ENCODE results near the gene ZNF789. TPM values are rescaled to one million over a fixed set of nuclear protein-coding genes. Genes with fewer than 3 reads are reported as not detected.

The ZNF789 gene
- total and polyA plus RNA-seq, 2 of the 13 experiments (the other 11 are each of a cell fraction or from before 2014, with no cell fraction given) = 19.8 to 25.1 TPM

DNA sequence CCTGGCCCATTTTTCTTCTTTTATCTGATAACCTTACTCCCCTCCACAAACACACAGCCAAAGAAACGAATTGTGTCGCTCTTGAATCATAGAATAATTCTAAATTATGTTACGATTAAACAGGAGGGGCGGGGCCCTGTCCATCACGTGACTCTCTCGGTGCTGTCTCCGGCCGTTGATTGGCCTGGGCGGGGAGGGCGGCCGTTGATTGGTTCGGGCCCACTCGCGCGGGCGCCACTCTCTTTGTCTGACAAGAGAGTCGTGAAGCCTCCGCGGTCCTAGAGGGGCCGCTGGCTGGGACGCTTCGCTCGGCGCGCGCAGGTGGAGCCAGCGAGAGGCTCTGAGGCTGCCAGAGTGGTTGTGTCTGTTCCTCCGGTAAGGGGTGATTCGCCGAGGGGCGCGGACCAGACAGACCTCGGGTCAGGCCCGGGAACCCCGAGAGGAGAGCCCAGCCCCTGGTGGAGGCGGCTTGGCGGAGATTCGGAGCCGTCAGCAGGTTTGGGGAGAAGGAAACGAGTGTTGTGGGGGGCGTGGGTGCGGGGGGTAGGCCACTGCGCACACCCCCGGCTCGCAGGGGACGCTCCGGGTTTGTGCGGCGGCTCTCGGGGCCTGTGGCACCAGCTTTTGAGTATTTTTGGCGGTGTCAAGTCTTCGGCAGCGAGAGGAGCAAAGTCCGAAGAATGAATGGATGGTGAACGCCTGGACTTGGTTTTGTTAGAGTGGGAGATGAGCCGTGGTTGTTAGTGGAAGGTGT is at the start of gene ZNF789 (continued):
- TF ChIP-seq ZBTB40 (IDR thresholded peaks at IDR 0.05) (no peak), ZBTB40 (CRISPR knock-in tag; IDR thresholded peaks at IDR 0.05) (peak; percentile 86), RNF219 (CRISPR knock-in tag; IDR thresholded peaks at IDR 0.05) (no peak), ZNF292 (CRISPR knock-in tag; IDR thresholded peaks at IDR 0.05; ENCODE audit: borderline replicate concordance, low read depth) (peak; percentile 39; the same call in 1 of the 2 replicates), ZNF276 (CRISPR knock-in tag; IDR thresholded peaks at IDR 0.05; ENCODE audit: low read depth) (0 out of 2 replicates have a peak, but pooled peaks have one; percentile 61), CEBPB (IDR thresholded peaks at IDR 0.05; ENCODE audit: borderline replicate concordance, low read depth, low read length) (no peak), ZNF83 (CRISPR knock-in tag; IDR thresholded peaks at IDR 0.05; ENCODE audit: borderline replicate concordance) (no peak), ZNF383 (CRISPR knock-in tag; IDR thresholded peaks at IDR 0.05; ENCODE audit: borderline replicate concordance) (peak; percentile 87; the same call in 1 of the 2 replicates)
- TF ChIP-seq, protein P1, sequence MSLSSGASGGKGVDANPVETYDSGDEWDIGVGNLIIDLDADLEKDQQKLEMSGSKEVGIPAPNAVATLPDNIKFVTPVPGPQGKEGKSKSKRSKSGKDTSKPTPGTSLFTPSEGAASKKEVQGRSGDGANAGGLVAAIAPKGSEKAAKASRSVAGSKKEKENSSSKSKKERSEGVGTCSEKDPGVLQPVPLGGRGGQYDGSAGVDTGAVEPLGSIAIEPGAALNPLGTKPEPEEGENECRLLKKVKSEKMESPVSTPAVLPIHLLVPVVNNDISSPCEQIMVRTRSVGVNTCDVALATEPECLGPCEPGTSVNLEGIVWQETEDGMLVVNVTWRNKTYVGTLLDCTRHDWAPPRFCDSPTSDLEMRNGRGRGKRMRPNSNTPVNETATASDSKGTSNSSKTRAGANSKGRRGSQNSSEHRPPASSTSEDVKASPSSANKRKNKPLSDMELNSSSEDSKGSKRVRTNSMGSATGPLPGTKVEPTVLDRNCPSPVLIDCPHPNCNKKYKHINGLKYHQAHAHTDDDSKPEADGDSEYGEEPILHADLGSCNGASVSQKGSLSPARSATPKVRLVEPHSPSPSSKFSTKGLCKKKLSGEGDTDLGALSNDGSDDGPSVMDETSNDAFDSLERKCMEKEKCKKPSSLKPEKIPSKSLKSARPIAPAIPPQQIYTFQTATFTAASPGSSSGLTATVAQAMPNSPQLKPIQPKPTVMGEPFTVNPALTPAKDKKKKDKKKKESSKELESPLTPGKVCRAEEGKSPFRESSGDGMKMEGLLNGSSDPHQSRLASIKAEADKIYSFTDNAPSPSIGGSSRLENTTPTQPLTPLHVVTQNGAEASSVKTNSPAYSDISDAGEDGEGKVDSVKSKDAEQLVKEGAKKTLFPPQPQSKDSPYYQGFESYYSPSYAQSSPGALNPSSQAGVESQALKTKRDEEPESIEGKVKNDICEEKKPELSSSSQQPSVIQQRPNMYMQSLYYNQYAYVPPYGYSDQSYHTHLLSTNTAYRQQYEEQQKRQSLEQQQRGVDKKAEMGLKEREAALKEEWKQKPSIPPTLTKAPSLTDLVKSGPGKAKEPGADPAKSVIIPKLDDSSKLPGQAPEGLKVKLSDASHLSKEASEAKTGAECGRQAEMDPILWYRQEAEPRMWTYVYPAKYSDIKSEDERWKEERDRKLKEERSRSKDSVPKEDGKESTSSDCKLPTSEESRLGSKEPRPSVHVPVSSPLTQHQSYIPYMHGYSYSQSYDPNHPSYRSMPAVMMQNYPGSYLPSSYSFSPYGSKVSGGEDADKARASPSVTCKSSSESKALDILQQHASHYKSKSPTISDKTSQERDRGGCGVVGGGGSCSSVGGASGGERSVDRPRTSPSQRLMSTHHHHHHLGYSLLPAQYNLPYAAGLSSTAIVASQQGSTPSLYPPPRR (CRISPR knock-in tag; IDR thresholded peaks at IDR 0.05; ENCODE audit: borderline replicate concordance) = peak; percentile 61; the same call in 1 of the 2 replicates

Measured in HepG2 (cell line).